Neuronal stem cell (in vitro differentiated cells): ENCODE measurements around the gene P3H3.
A peak's percentile ranks its signal among the peaks of the same experiment; 100 is the strongest.

Source experiments
- DNase-seq: peaks from one replicate; pipeline ENCODE4 v3.0.0-alpha.2; 2013; ENCODE audit warnings: low spot score
- H2AFZ ChIP-seq: one replicate; pipeline ENCODE4 v1.6.1; 2013; ENCODE audit warnings: mild to moderate bottlenecking, low read length, inconsistent platforms
- H2AK5ac ChIP-seq: 2 replicates; pipeline ENCODE4 v1.6.1; 2013; ENCODE audit warnings: low read depth, mild to moderate bottlenecking, inconsistent platforms, low read length, moderate library complexity, mixed read lengths
- H2BK120ac ChIP-seq: 2 replicates; pipeline ENCODE4 v1.6.1; 2013; ENCODE audit warnings: low read depth, mild to moderate bottlenecking, inconsistent platforms, low read length, moderate library complexity, mixed read lengths
- H2BK12ac ChIP-seq: one replicate; pipeline ENCODE4 v1.6.1; 2013; ENCODE audit warnings: low read length, inconsistent platforms
- H2BK15ac ChIP-seq: 2 replicates; pipeline ENCODE4 v1.6.1; 2013; ENCODE audit warnings: mild to moderate bottlenecking, low read length, inconsistent platforms, mixed read lengths
- H2BK5ac ChIP-seq: one replicate; pipeline ENCODE4 v1.6.1; 2013; ENCODE audit warnings: inconsistent platforms, mild to moderate bottlenecking, low read length, moderate library complexity
- H3K14ac ChIP-seq: one replicate; pipeline ENCODE4 v1.6.1; 2013; ENCODE audit warnings: low read length, inconsistent platforms
- H3K18ac ChIP-seq: 2 replicates; pipeline ENCODE4 v1.6.1; 2013; ENCODE audit warnings: low read length, inconsistent platforms
- H3K23ac ChIP-seq: 2 replicates; pipeline ENCODE4 v1.6.1; 2013; ENCODE audit warnings: low read depth, mild to moderate bottlenecking, mixed read lengths, low read length, inconsistent platforms; ENCODE audit not compliant: poor library complexity
- H3K27ac ChIP-seq: replicated peaks from 3 replicates; pipeline ENCODE4 v1.5.1; 2013; ENCODE audit warnings: low read length, inconsistent platforms
- H3K27me3 ChIP-seq, 3 experiments: 2 replicates each; pipeline ENCODE4 v1.6.1; 2013; ENCODE audit warnings: low read length in 3 of 3, mild to moderate bottlenecking in 2 of 3, inconsistent platforms in 1 of 3, low read depth in 1 of 3, mixed read lengths in 1 of 3, moderate library complexity in 1 of 3; ENCODE audit not compliant: control insufficient read depth in 3 of 3, insufficient read depth in 3 of 3
- H3K36me3 ChIP-seq, 2 donors: replicated peaks in 1 of 2; 2 replicates each; pipeline ENCODE4 v1.6.1; 2013; ENCODE audit warnings: low read length in 2 of 2; ENCODE audit not compliant: control insufficient read depth in 2 of 2, insufficient read depth in 2 of 2
- H3K4ac ChIP-seq: 2 replicates; pipeline ENCODE4 v1.6.1; 2013; ENCODE audit warnings: inconsistent platforms, mild to moderate bottlenecking, low read length, moderate library complexity
- H3K4me1 ChIP-seq, 2 donors: 1 replicate in 1 of 2; 2 replicates in 1 of 2; pipeline ENCODE4 v1.6.1; 2013; ENCODE audit warnings: low read length in 2 of 2, low read depth in 1 of 2; ENCODE audit not compliant: control insufficient read depth in 2 of 2, insufficient read depth in 1 of 2
- H3K4me2 ChIP-seq: one replicate; pipeline ENCODE4 v1.6.1; 2013; ENCODE audit warnings: mild to moderate bottlenecking, low read length, inconsistent platforms; ENCODE audit not compliant: insufficient read depth, poor library complexity, severe bottlenecking
- H3K4me3 ChIP-seq, 2 donors: 2 replicates each; pipeline ENCODE4 v1.5.1; 2013; ENCODE audit warnings: low read length in 2 of 2, mild to moderate bottlenecking in 2 of 2, inconsistent platforms in 1 of 2, moderate library complexity in 1 of 2
- H3K79me1 ChIP-seq: one replicate; pipeline ENCODE4 v1.6.1; 2013; ENCODE audit warnings: low read depth, mild to moderate bottlenecking, inconsistent platforms, low read length, moderate library complexity
- H3K9ac ChIP-seq: one replicate; pipeline ENCODE4 v1.6.1; 2013; ENCODE audit warnings: mild to moderate bottlenecking, low read depth, low read length, inconsistent platforms; ENCODE audit not compliant: poor library complexity
- H3K9me3 ChIP-seq, 2 donors: replicated peaks in 1 of 2; 2 replicates each; pipeline versions ENCODE3 to v1.6.1; 2013; ENCODE audit warnings: low read length in 2 of 2, mild to moderate bottlenecking in 2 of 2, inconsistent platforms in 1 of 2, low read depth in 1 of 2, mixed read lengths in 1 of 2, moderate library complexity in 1 of 2; ENCODE audit not compliant: control insufficient read depth in 2 of 2, insufficient read depth in 1 of 2
- H4K8ac ChIP-seq: one replicate; pipeline ENCODE4 v1.6.1; 2013; ENCODE audit warnings: low read depth, mild to moderate bottlenecking, inconsistent platforms, low read length, moderate library complexity
- H4K91ac ChIP-seq: one replicate; pipeline ENCODE4 v1.6.1; 2013; ENCODE audit warnings: low read length, low read depth, mild to moderate bottlenecking, inconsistent platforms; ENCODE audit not compliant: poor library complexity
- WGBS, 2 donors: extraction: QIAGEN DNeasy Blood & Tissue Kit; methylation state at CpG; one replicate each; pipeline ENCODE4 v1.1.7; 2013; ENCODE audit warnings: missing lambda C conversion rate in 2 of 2, mixed read lengths in 1 of 2; ENCODE audit not compliant: insufficient read length in 2 of 2, insufficient replicate concordance in 1 of 2; ENCODE audit errors: extremely low coverage in 2 of 2; 5-methylcytosine and 5-hydroxymethylcytosine counted together

Gene P3H3

GRCh38 chr12:6780573-6780972, 47.6 kb upstream of the P3H3 start:
- Histone ChIP-seq H4K91ac (no peak overlapping the region), H2AK5ac (no peak overlapping the region), H3K9ac (no peak overlapping the region), H2BK15ac (peak overlapping the region; percentile 53), H3K4ac (no peak overlapping the region), H3K23ac (no peak overlapping the region), H4K8ac (no peak overlapping the region), H3K4me2 (no peak overlapping the region), H3K9me3 (no peaks in the 10 kb centered on the region), H2AFZ (peak overlapping the region; percentile 62), H3K4me3 (no peak overlapping the region), H2BK5ac (no peak overlapping the region), H3K36me3 (peaks cover 4 to 22% of the 10 kb centered on the region in 2 donors), H3K4me1 (peaks cover 16 to 27% of the 10 kb centered on the region in 2 donors), H3K27ac (no peak overlapping the region), H2BK12ac (no peak overlapping the region), H2BK120ac (no peak overlapping the region), H3K79me1 (no peaks in the 10 kb centered on the region), H3K27me3 (no peaks in the 10 kb centered on the region), H3K18ac (no peak overlapping the region), H3K14ac (no peak overlapping the region)
- no CpG with 5 or more reads among the region's 6 CpGs for WGBS, 2 donors
- DNase-seq: no peak

- Histone ChIP-seq H3K27me3 (no peaks in the 10 kb centered on the region), H4K91ac (no peak overlapping the region), H3K9ac (no peak overlapping the region), H3K4ac (no peak overlapping the region), H3K23ac (no peak overlapping the region), H3K14ac (no peak overlapping the region), H3K18ac (peak overlapping the region; percentile 29), H3K4me3 (no peak overlapping the region), H3K9me3 (no peaks in the 10 kb centered on the region), H2AK5ac (peak overlapping the region; percentile 53), H2BK5ac (no peak overlapping the region), H2AFZ (peak overlapping the region; percentile 12), H3K4me2 (no peak overlapping the region), H3K79me1 (no peaks in the 10 kb centered on the region), H2BK15ac (no peak overlapping the region), H3K27ac (no peak overlapping the region), H4K8ac (no peak overlapping the region), H2BK120ac (no peak overlapping the region), H2BK12ac (no peak overlapping the region), H3K4me1 (peaks cover 19 to 36% of the 10 kb centered on the region in 2 donors), H3K36me3 (peaks cover 0 to 7% of the 10 kb centered on the region in 2 donors)
- DNase-seq: no peak
- WGBS, 2 donors: no CpG with 5 or more reads among the region's 6 CpGs
Observed at GRCh38 chr12:6782119-6782518, 46.1 kb upstream of the P3H3 start.

- no peak overlapping the region for H3K4ac ChIP-seq
- H3K4me3 ChIP-seq: no peak overlapping the region
- no peak overlapping the region for H4K91ac ChIP-seq
- no peak overlapping the region for H3K4me2 ChIP-seq
- no peak overlapping the region for H3K18ac ChIP-seq
- no peak overlapping the region for H3K14ac ChIP-seq
- WGBS, 2 donors: no CpG with 5 or more reads among the region's 10 CpGs
- no peak overlapping the region for H3K9ac ChIP-seq
- H3K27ac ChIP-seq: no peak overlapping the region
- H2BK120ac ChIP-seq: no peak overlapping the region
- H3K36me3 ChIP-seq: no peaks in the 10 kb centered on the region
- H3K4me1 ChIP-seq: peaks cover 18 to 36% of the 10 kb centered on the region in 2 donors
- H3K27me3 ChIP-seq: no peaks in the 10 kb centered on the region
- no peak overlapping the region for H2BK5ac ChIP-seq
- no peak overlapping the region for H4K8ac ChIP-seq
- H2AK5ac ChIP-seq: peak overlapping the region; percentile 53
- H2AFZ ChIP-seq: peak overlapping the region; percentile 79
- H2BK15ac ChIP-seq: no peak overlapping the region
- H3K23ac ChIP-seq: no peak overlapping the region
- no peaks in the 10 kb centered on the region for H3K79me1 ChIP-seq
- no peaks in the 10 kb centered on the region for H3K9me3 ChIP-seq
- no peak for DNase-seq
- H2BK12ac ChIP-seq: no peak overlapping the region
Observed at GRCh38 chr12:6782850-6783566, 45.2 kb upstream of the P3H3 start.

- Histone ChIP-seq H2AK5ac (peak overlapping the region; percentile 33), H3K4ac (no peak overlapping the region), H2BK12ac (no peak overlapping the region), H3K14ac (no peak overlapping the region), H3K18ac (peak overlapping the region; percentile 53), H3K27ac (no peak overlapping the region), H4K91ac (no peak overlapping the region), H2AFZ (no peak overlapping the region), H3K9ac (peak overlapping the region; percentile 7), H3K4me1 (peaks cover 12 to 29% of the 10 kb centered on the region in 2 donors), H2BK15ac (no peak overlapping the region), H2BK5ac (no peak overlapping the region), H3K36me3 (no peaks in the 10 kb centered on the region), H4K8ac (no peak overlapping the region), H3K23ac (no peak overlapping the region), H3K4me3 (no peak overlapping the region), H3K9me3 (no peaks in the 10 kb centered on the region), H3K27me3 (no peaks in the 10 kb centered on the region), H2BK120ac (no peak overlapping the region), H3K4me2 (no peak overlapping the region), H3K79me1 (no peaks in the 10 kb centered on the region)
- no peak for DNase-seq
- WGBS, 2 donors: no CpG with 5 or more reads among the region's 9 CpGs
Observed at GRCh38 chr12:6783828-6784227, 44.4 kb upstream of the P3H3 start.
